Measurements from ENCODE around the gene P3R3URF. TPM values are rescaled to one million over a fixed set of nuclear protein-coding genes. Genes with fewer than 3 reads are reported as not detected.

The P3R3URF gene
- total and polyA plus RNA-seq, 9 of the 15 experiments (the other 6 are each of a cell fraction or from before 2014, with no cell fraction given) = not detected

- no peaks in the 10 kb centered on the region for H3K27me3 ChIP-seq (ENCODE audit: control insufficient read depth in 2 of 2, insufficient read depth in 2 of 2, low read length in 2 of 2)
- BruUV-seq (replicated peaks) = no TSS peak
- FAIRE-seq = peak; percentile 74
- no peak overlapping the region for H3K9ac ChIP-seq (ENCODE audit: insufficient read depth in 1 of 2, low read depth in 2 of 2, low read length in 2 of 2)
- DNase-seq (ENCODE audit: extremely low read depth in 1 of 4, low spot score in 3 of 4) = peak in 2 of 4 experiments; percentile 54 to 70
- H3K4me1 ChIP-seq (replicated peaks in 1 of 2; ENCODE audit: control insufficient read depth in 2 of 2, insufficient read depth in 2 of 2, low read length in 2 of 2) = peaks cover 0 to 9% of the 10 kb centered on the region in 2 experiments; a peak in 3 of 5 replicates
- H2AFZ ChIP-seq (ENCODE audit: low read depth, low read length) = peak overlapping the region; percentile 88
- peak; percentile 94 for ATAC-seq
- H3K36me3 ChIP-seq (ENCODE audit: control insufficient read depth, insufficient read depth, low read length) = no peaks in the 10 kb centered on the region
- 17% methylated on average over 2 of the region's 2 CpGs for WGBS (ENCODE audit: insufficient coverage, low coverage, missing lambda C conversion rate)
- CTCF ChIA-PET (ENCODE audit: low intra/inter-chr PET ratio) = no interaction called here
- intact Hi-C loops (cut with micrococcal nuclease) (no loop called here), in situ Hi-C loops (cut with MboI) (no loop called here)
- no peak overlapping the region for H3K4me2 ChIP-seq (ENCODE audit: insufficient read depth, low read length)
- no peaks in the 10 kb centered on the region for H3K9me1 ChIP-seq (ENCODE audit: control insufficient read depth, insufficient read depth, low read length)
- no peaks in the 10 kb centered on the region for H4K20me1 ChIP-seq (replicated peaks; ENCODE audit: control insufficient read depth, insufficient read depth, low read length)
- no peaks in the 10 kb centered on the region for H3K79me2 ChIP-seq (ENCODE audit: control insufficient read depth, insufficient read depth, low read length)
- no peak overlapping the region; the same call in 2 of the 3 replicates for H3K27ac ChIP-seq (ENCODE audit: extremely low read depth, low read depth, low read length)
- H3K4me3 ChIP-seq = no peak overlapping the region
- no peaks in the 10 kb centered on the region for H3K9me3 ChIP-seq (replicated peaks; ENCODE audit: control insufficient read depth, insufficient read depth, low read depth, low read length)
- POLR2A ChIA-PET = interaction anchor here (0.7 to 2.0 kb wide), 8 partner anchors 8 to 17 kb away, joined by 3 to 8 read pairs (median 3); partner anchors contain the start of gene PIK3R3
- TF ChIP-seq UBTF (IDR thresholded peaks at IDR 0.05; ENCODE audit: borderline replicate concordance in 1 of 2, low read depth in 2 of 2, low read length in 2 of 2) = no peak
- TF ChIP-seq L3MBTL2 (IDR thresholded peaks at IDR 0.05) = peak; percentile 83
- TF ChIP-seq NFYB (IDR thresholded peaks at IDR 0.05; ENCODE audit: extremely low read depth, insufficient read length) = peak; percentile 30
- TF ChIP-seq USF1 (CRISPR knock-in tag; IDR thresholded peaks at IDR 0.05) = peak; percentile 81
- TF ChIP-seq USF2 (CRISPR knock-in tag; IDR thresholded peaks at IDR 0.05) = peak; percentile 78
- peak; percentile 48 for TF ChIP-seq RBM25 (IDR thresholded peaks at IDR 0.05; ENCODE audit: low read depth, low read length, severe bottlenecking)
These were observed 28.0 kb downstream of the P3R3URF start for GRCh38 chr1:46148318-46148717.
